ENCODE data around the gene CEP68. TPM values are rescaled to one million over a fixed set of nuclear protein-coding genes. Genes with fewer than 3 reads are reported as not detected.

The CEP68 gene
- total RNA-seq, 4 donors from 2014 or later: 3.9 to 17.4 (median 8.6) TPM

- Histone ChIP-seq H3K27ac (no peak overlapping the region), H3K36me3 (no peaks in the 10 kb centered on the region), H3K4me3 (no peak overlapping the region), H3K4me1 (peaks cover 0 to 7% (median 0%) of the 10 kb centered on the region in 3 donors), H3K27me3 (no peaks in the 10 kb centered on the region), H3K9me3 (no peaks in the 10 kb centered on the region)
- intact Hi-C loops (cut with DNase I): no loop called here
- WGBS, 2 donors: 67 to 68% methylated on average over 3 of the region's 3 CpGs
- DNase-seq: no peak
- TF ChIP-seq POLR2A (IDR thresholded peaks at IDR 0.05): no peak
- TF ChIP-seq, protein P1, sequence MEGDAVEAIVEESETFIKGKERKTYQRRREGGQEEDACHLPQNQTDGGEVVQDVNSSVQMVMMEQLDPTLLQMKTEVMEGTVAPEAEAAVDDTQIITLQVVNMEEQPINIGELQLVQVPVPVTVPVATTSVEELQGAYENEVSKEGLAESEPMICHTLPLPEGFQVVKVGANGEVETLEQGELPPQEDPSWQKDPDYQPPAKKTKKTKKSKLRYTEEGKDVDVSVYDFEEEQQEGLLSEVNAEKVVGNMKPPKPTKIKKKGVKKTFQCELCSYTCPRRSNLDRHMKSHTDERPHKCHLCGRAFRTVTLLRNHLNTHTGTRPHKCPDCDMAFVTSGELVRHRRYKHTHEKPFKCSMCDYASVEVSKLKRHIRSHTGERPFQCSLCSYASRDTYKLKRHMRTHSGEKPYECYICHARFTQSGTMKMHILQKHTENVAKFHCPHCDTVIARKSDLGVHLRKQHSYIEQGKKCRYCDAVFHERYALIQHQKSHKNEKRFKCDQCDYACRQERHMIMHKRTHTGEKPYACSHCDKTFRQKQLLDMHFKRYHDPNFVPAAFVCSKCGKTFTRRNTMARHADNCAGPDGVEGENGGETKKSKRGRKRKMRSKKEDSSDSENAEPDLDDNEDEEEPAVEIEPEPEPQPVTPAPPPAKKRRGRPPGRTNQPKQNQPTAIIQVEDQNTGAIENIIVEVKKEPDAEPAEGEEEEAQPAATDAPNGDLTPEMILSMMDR (IDR thresholded peaks at IDR 0.05): no peak
Observed at GRCh38 chr2:65037178-65037577, 19.0 kb upstream of the CEP68 start.

GRCh38 chr2:65039640-65040039 lies 16.6 kb upstream of the CEP68 start:
- H3K4me1 ChIP-seq: peaks cover 0 to 7% (median 0%) of the 10 kb centered on the region in 3 donors
- WGBS, 2 donors: 73 to 89% methylated on average over 3 of the region's 3 CpGs
- DNase-seq: no peak
- H3K4me3 ChIP-seq: no peak overlapping the region
- no peak overlapping the region for H3K27ac ChIP-seq
- H3K36me3 ChIP-seq: peaks cover 0 to 10% (median 0%) of the 10 kb centered on the region in 3 donors
- intact Hi-C loops (cut with DNase I): loop anchor here (2.0 kb wide), 1 partner anchor 123 kb away; no protein-coding TSS in a partner anchor
- peaks cover 0 to 12% (median 10%) of the 10 kb centered on the region in 3 donors for H3K9me3 ChIP-seq
- TF ChIP-seq POLR2A (IDR thresholded peaks at IDR 0.05): no peak
- TF ChIP-seq, protein P1 (IDR thresholded peaks at IDR 0.05): no peak
- H3K27me3 ChIP-seq: no peaks in the 10 kb centered on the region

DNA sequence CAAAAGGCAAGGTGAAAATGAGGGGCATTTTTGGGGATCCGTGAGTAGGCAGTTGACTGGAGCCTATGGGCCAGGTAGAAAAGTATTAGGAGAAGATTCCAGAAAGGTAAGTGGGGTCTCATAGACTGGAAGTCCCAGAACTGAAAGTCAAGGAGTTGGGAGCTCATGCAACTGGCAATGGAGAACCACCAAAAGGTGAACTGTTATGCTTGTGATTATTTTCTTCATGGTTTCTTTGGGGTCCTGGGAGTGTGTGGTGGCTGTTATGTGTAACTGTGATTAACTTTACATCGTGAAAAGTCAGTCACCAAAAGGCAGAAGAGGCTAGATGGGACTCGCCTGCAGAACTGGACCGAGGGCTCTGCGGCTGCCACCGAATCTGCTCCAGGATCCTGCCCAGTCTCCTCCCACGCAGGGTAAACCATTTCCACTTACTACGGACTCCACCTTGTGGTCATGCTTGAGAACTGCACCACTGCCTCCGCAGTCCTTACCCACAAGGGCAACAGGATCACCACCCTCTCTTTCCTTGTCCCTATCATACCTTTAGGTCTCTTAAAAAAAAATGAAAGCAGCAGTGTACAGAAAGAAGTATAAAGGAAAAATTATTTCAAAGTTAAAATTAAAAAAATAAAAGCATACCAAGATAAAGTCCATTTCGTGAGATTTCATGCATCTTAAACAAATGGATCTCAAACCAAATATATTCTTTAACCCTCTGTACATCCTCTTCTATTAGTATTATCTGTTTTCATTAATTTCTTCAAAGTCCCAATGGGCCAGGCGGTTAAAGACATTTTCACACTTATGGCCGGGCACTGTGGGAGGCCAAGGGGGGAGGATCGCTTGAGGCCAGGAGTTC lies 15.6 kb upstream of the CEP68 start:
- Histone ChIP-seq H3K9me3 (peaks cover 0 to 12% (median 10%) of the 10 kb centered on the region in 3 donors), H3K27ac (no peak overlapping the region), H3K36me3 (peaks cover 0 to 10% (median 0%) of the 10 kb centered on the region in 3 donors), H3K27me3 (no peaks in the 10 kb centered on the region), H3K4me3 (peak overlapping the region in 1 of 4 donors; percentile 45), H3K4me1 (peaks cover 0 to 7% (median 0%) of the 10 kb centered on the region in 3 donors)
- TF ChIP-seq, protein P1 (IDR thresholded peaks at IDR 0.05): peak; percentile 93 to 98 (median 96)
- no peak for TF ChIP-seq POLR2A (IDR thresholded peaks at IDR 0.05)
- peak; percentile 8 for DNase-seq
- 26 to 31% methylated on average over 13 of the region's 13 CpGs for WGBS, 2 donors
- intact Hi-C loops (cut with DNase I): loop anchor here (2.0 kb wide), 1 partner anchor 124 kb away; no protein-coding TSS in a partner anchor

DNA sequence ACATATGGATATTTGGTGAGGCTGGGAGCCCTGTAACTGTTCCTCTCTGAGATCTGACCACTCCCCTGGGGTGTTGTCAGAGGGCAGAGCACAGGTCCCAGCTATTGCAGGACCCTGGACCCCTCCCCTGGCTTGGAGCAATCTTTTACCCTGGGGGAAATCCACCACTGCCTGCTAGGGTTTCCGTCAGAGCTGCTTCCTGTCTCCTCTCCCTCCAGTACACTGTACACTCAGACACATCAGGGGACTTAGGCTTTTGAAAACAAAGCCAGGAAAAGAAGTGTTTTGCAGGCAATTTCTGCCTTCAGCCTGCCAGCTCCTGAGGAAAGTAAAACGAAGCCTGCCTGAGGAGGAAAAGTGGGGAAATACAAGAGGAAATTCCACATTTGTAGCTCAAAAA lies 13.2 kb upstream of the CEP68 start:
- 65 to 72% methylated on average over 1 to 2 of the region's 2 CpGs for WGBS, 2 donors
- Histone ChIP-seq H3K9me3 (peaks cover 0 to 12% (median 10%) of the 10 kb centered on the region in 3 donors), H3K4me1 (peaks cover 0 to 7% (median 0%) of the 10 kb centered on the region in 3 donors), H3K27ac (peak overlapping the region in 1 of 4 donors; percentile 21), H3K27me3 (no peaks in the 10 kb centered on the region), H3K4me3 (no peak overlapping the region), H3K36me3 (peaks cover 0 to 10% (median 0%) of the 10 kb centered on the region in 3 donors)
- TF ChIP-seq, protein P1 (IDR thresholded peaks at IDR 0.05): no peak
- no peak for TF ChIP-seq POLR2A (IDR thresholded peaks at IDR 0.05)
- intact Hi-C loops (cut with DNase I): no loop called here
- no peak for DNase-seq

Measured in esophagus squamous epithelium (tissue), 5 donors.